H1 (cell line): Measurements from ENCODE around the gene TSPAN5. TPM values are rescaled to one million over a fixed set of nuclear protein-coding genes. Genes with fewer than 3 reads are reported as not detected.

ENCODE experiments used
- CEBPB ChIP-seq: IDR thresholded peaks from 2 replicates; pipeline ENCODE4 v1.6.1; 2012; ENCODE audit warnings: low read depth, low read length
- CTCF ChIP-seq, 3 experiments: IDR thresholded peaks; 1 replicate in 2 of 3; 2 replicates in 1 of 3; pipeline versions ENCODE4 v1.5.1 to v1.6.1; 2011; ENCODE audit warnings: low read length in 3 of 3, mild to moderate bottlenecking in 3 of 3, inconsistent platforms in 2 of 3, low read depth in 1 of 3, moderate library complexity in 1 of 3; ENCODE audit not compliant: insufficient read depth in 1 of 3; ENCODE audit errors: control extremely low read depth in 1 of 3
- polyA plus RNA-seq, 7 experiments: library from polyadenylated mRNA; depleted of rRNA in 3 of 7; stranded (reverse) in 5 of 7; unstranded in 2 of 7; fragments of >200 nt in 5 of 7; fragments of 200-250 nt in 2 of 7; gene quantifications; 1 replicate in 5 of 7; 2 replicates in 1 of 7; 4 replicates in 1 of 7; pipeline versions ENCODE4 v1.2.1 to v1.2.3, GENCODE V29; 2011 to 2013; ENCODE audit warnings: missing spikeins in 2 of 7, mixed read lengths in 2 of 7
- total RNA-seq: library from RNA; stranded (reverse); fragmentation: NEBNext Ultra II Directional; extraction: Animal tissue kit (Norgen Biotek cat#: 25700); gene quantifications from 2 replicates; pipeline ENCODE4 v1.2.1, GENCODE V29; 2021

Gene TSPAN5
- total and polyA plus RNA-seq, 2 of the 8 experiments (the other 6 are each of a cell fraction or from before 2014, with no cell fraction given), result 17.6 to 21.2 TPM

- TF ChIP-seq CEBPB (no peak), CTCF (IDR thresholded peaks at IDR 0.05; ENCODE audit: control extremely low read depth in 1 of 3, insufficient read depth in 1 of 3, low read depth in 1 of 3, low read length in 3 of 3) (no peak)
Observed at GRCh38 chr4:98648602-98649001, 9.8 kb downstream of the TSPAN5 start (continued).
